Fibroblast of villous mesenchyme (primary cell): ENCODE results near the gene FAF1. TPM values are rescaled to one million over a fixed set of nuclear protein-coding genes. Genes with fewer than 3 reads are reported as not detected.
"Not testable (repeated sequence)": the region's sequence is repeated elsewhere in the genome, so short reads cannot be mapped to it uniquely, and the experiment has no call there.

Experiments used
- DNase-seq: peaks from one replicate; pipeline ENCODE4 v3.0.0-alpha.2; 2010; ENCODE audit warnings: low read depth
- H3K4me3 ChIP-seq: 2 replicates; pipeline ENCODE4 v1.5.1; 2011; ENCODE audit warnings: low read depth, mild to moderate bottlenecking, low read length
- total RNA-seq: library from RNA; depleted of rRNA; stranded (reverse); fragments of >200 nt; gene quantifications from 2 replicates; pipeline ENCODE4 v1.2.3, GENCODE V29; 2012
- TF ChIP-seq, protein P1 (sequence below): IDR thresholded peaks from 2 replicates; pipeline ENCODE4 v1.5.1; 2012; ENCODE audit warnings: low read depth, mild to moderate bottlenecking, low read length; ENCODE audit not compliant: insufficient read depth

Gene FAF1
- total RNA-seq, 1 donor, result 55.7 TPM

DNA sequence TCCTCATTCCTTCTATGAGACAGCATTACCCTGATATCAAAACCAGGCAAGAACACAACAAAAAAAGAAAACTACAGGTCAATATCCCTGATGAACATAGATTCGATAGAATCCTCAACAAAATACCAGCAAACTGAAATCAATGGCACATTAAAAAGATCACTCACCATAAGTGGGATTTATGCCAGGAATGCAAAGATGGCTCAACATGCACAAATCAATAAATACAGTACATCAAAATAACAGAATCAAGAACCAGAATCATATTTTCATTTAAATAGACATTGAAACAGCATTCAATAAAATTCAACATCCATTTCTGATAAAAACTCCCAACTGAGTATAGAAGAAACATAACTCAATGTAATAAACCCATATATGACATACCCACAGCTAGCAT lies 36.5 kb downstream of the FAF1 start:
- TF ChIP-seq, protein P1, sequence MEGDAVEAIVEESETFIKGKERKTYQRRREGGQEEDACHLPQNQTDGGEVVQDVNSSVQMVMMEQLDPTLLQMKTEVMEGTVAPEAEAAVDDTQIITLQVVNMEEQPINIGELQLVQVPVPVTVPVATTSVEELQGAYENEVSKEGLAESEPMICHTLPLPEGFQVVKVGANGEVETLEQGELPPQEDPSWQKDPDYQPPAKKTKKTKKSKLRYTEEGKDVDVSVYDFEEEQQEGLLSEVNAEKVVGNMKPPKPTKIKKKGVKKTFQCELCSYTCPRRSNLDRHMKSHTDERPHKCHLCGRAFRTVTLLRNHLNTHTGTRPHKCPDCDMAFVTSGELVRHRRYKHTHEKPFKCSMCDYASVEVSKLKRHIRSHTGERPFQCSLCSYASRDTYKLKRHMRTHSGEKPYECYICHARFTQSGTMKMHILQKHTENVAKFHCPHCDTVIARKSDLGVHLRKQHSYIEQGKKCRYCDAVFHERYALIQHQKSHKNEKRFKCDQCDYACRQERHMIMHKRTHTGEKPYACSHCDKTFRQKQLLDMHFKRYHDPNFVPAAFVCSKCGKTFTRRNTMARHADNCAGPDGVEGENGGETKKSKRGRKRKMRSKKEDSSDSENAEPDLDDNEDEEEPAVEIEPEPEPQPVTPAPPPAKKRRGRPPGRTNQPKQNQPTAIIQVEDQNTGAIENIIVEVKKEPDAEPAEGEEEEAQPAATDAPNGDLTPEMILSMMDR, result no peak
- DNase-seq, result no peak

DNA sequence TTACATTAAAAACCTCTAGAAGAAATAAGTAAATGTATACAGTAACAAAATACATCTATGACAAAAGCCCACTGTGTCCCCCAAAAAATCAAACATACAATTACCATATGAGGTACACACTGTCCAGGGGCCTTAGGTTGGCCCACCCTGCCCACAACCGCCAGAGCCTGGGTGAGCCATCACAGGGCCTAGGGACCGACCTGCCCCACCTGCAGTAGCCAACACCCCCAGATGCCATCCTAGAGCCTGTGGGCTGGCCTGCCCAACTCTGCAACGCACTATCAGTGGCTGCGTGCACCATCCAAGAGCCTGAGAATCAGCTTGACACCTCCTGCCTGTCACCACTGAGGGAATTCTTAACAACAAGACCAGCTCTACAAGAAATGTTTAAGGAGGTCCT lies 39.0 kb downstream of the FAF1 start:
- no peak overlapping the region for H3K4me3 ChIP-seq

More for the DNA sequence above, 36.5 kb downstream of the FAF1 start:
- no peak overlapping the region for H3K4me3 ChIP-seq

DNA sequence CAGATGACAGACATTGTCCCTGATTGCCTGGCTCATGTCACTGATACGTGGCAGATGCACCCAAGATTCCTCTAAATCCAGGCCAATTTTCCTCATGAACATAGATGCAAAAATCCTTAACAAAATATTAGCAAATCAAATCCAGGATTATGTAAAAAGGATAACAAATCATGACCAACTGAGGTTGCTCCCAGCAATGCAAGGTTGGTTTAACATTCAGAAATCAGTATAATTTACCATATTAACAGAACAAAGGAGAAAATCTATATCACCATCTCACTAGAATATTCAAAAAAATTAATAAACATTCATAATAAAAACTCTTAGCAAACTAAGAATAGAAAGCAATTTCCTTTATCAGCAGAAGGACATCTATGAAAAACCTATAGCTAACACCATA lies 39.7 kb downstream of the FAF1 start:
- DNase-seq, result no peak
- TF ChIP-seq, protein P1, result no peak
- H3K4me3 ChIP-seq, result no peak overlapping the region

More for the DNA sequence above, 39.0 kb downstream of the FAF1 start:
- DNase-seq, result no peak
- TF ChIP-seq, protein P1, result no peak

DNA sequence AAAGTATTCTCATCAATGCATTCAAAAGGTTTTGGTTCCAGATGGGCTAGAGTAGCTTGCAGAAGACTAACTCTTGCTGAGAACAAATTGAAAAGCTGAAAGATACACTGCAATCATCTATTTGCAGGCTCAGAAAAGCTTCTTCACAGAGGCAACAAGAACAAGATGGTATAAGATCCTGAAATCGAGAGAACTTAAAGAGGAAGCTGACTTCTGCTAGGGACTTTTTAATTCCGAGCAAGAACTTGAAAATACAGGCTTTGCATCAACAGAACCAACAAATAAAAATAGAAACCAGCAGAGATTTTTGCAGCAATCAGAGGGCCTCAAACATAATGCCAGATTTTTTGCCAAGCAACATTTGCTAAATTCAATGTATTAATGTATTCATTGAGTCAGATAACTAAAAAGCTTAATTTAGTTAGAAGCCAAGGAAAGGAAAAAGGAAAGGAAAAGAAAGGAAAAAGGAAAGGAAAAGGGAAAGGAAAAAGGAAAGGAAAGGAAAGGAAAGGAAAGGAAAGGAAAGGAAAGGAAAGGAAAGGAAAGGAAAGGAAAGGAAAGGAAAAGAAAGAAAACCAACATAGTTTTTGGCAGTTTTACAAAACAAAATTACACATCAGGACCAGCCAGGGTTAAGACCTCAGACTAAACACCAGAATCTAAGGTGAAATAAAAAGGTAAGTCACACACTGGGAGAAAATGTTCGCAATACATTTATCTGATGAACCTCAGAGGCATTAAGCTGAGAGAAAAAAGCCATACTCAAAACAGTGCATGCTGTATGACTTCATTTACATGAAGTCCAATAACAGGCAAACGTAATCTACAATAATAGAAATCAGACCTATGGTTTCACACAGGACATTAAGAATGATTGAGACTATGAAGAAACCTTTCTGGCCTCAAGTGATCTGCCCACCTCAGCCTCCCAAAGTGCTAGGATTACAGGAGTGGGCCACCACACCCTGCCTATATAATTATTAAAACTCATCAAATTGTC lies 42.6 kb downstream of the FAF1 start:
- no peak for DNase-seq
- TF ChIP-seq, protein P1, result no peak
- H3K4me3 ChIP-seq, result no peak overlapping the region

DNA sequence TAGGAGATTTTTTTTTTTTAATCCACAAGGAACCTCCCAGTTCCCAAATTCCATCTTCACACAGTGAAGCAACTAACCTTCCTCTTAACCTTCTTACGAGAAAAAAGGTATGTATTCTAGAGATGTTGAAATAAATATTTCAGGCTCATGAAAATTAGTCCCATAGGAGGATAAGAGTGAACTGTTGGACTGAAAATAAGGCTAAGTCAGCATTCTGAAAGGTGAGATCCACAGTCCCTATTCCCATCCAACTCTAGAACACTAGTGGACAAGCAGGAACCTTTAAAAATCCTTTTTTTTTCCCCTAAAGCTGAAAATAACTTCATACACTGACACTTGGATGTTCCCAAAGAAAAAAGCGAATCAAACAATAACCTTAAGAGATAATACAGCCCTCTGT lies 44.4 kb downstream of the FAF1 start:
- TF ChIP-seq, protein P1, result no peak
- DNase-seq, result no peak
- no peak overlapping the region for H3K4me3 ChIP-seq

DNA sequence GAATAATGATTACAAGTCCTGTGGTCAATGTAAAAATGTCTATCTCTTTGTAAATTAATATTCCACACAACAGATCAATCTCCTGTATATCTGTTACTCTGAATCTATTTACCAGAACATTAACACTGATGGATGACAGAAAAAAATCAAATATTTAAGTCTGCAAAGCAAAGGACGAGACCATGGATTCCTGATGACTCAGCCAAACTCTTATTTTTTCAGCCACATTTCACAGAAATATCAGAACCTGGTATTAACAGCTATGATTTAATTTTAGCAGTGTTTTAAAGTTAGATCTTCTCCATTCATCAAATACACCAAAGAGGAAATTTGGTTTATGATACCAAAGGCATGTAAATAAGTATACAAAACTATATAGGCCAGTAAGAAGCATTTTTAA lies 46.1 kb downstream of the FAF1 start:
- TF ChIP-seq, protein P1, result no peak
- DNase-seq, result no peak
- no peak overlapping the region for H3K4me3 ChIP-seq

DNA sequence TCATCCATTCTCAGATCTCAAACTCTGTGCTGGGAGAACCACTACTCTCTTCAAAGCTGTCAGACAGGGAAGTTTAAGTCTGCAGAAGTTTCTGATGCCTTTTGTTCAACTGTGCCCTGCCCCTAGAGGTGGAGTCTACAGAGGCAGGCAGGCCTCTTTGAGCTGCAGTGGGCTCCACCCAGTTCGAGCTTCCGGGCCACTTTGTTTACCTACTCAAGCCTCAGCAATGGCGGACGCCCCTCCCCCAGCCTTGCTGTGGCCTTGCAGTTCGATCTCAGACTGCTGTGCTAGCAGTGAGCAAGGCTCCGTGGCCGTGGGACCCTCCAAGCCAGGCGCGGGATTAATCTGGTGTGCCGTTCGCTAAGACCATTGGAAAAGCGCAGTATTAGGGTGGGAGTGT lies 49.7 kb downstream of the FAF1 start:
- H3K4me3 ChIP-seq, DNase-seq: not testable (repeated sequence)

DNA sequence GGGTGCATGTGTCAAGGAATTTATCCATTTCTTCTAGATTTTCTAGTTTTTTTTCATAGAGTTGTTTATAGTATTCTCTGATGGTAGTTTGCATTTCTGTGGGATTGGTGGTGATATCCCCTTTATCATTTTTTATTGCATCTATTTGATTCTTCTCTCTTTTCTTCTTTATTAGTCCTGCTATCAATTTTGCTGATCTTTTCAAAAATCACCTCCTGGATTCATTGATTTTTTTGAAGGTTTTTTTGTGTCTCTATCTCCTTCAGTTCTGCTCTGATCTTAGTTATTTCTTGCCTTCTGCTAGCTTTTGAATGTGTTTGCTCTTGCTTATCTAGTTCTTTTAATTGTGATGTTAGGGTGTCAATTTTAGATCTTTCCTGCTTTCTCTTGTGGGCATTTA lies 52.5 kb downstream of the FAF1 start:
- not testable (repeated sequence) for DNase-seq

DNA sequence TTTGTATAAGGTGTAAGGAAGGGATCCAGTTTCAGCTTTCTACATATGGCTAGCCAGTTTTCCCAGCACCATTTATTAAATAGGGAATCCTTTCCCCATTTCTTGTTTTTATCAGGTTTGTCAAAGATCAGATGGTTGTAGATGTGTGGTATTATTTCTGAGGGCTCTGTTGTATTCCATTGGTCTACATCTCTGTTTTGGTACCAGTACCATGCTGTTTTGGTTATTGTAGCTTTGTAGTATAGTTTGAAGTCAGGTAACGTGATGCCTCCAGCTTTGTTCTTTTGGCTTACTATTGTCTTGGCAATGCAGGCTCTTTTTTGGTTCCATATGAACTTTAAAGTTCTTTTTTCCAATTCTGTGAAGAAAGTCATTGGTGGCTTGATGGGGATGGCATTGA lies 54.0 kb downstream of the FAF1 start:
- not testable (repeated sequence) for DNase-seq, H3K4me3 ChIP-seq

More for the DNA sequence above, 52.5 kb downstream of the FAF1 start:
- H3K4me3 ChIP-seq, result not testable (repeated sequence)
